ENCODE results near the gene SRMS. TPM values are rescaled to one million over a fixed set of nuclear protein-coding genes. Genes with fewer than 3 reads are reported as not detected.
A peak's percentile ranks its signal among the peaks of the same experiment; 100 is the strongest.

SRMS gene
- total and polyA plus RNA-seq, 2 of the 13 experiments (the other 11 are each of a cell fraction or from before 2014, with no cell fraction given): not detected

DNA sequence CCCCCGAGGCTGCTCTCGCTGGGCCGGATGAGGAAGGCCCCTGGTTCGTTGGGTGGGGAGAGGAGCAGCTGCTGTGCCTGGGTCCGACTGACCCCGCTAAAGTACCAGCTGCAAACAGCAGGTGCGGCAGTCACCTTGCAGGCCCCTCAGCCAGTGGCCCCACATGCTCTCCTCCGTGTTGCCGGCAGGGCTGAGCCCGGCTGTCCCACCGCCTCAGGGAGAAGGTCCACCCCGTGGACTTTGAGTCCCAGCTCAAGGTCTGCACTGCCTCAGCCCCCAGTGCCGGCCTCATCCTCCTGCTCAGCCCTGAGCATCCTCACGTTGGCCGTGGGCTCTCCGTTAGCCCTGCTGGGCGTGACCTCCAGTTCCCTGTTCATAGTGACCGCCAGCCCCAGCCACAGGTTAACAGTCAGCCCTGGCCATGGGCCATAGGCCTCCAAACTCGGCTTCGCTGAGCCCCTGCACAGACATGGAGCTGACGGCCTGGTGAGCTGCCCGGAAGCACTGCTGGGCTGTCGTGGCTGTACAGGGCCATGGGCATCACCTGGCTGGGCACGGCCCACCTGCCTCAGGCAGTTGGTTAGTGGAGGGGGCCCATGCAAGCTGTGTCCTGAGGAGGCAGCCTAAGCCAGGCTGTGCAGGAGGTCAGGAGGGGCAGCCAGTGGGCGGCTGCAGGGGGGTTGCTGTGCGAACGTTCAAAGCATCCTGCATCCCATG is 3.1 kb downstream of the SRMS start (continued):
- TF ChIP-seq ZNF468 (CRISPR knock-in tag; IDR thresholded peaks at IDR 0.05) (no peak), TSC22D2 (CRISPR knock-in tag; IDR thresholded peaks at IDR 0.05; ENCODE audit: borderline replicate concordance) (0 out of 2 replicates have a peak, but pooled peaks have one; percentile 25), SOX13 (IDR thresholded peaks at IDR 0.05) (no peak), SOX13 (CRISPR knock-in tag; conservative IDR thresholded peaks at IDR 0.05 in 1 of 2, IDR thresholded peaks at IDR 0.05 in 1 of 2) (0 out of 4 replicates have a peak, but pooled peaks of 1 of the 2 experiments have one; percentile 19), ZNF264 (CRISPR knock-in tag; IDR thresholded peaks at IDR 0.05) (no peak), HDAC1 (CRISPR knock-in tag; IDR thresholded peaks at IDR 0.05) (peak; percentile 81), LCORL (IDR thresholded peaks at IDR 0.05) (no peak), LCORL (CRISPR knock-in tag; IDR thresholded peaks at IDR 0.05) (peak; percentile 90), AHR (CRISPR knock-in tag; IDR thresholded peaks at IDR 0.05) (peak; percentile 24; the same call in 1 of the 2 replicates), GLI4 (CRISPR knock-in tag; IDR thresholded peaks at IDR 0.05; ENCODE audit: borderline replicate concordance) (no peak), GTF3A (CRISPR knock-in tag; conservative IDR thresholded peaks at IDR 0.05) (no peak)
- TF ChIP-seq, protein P1, sequence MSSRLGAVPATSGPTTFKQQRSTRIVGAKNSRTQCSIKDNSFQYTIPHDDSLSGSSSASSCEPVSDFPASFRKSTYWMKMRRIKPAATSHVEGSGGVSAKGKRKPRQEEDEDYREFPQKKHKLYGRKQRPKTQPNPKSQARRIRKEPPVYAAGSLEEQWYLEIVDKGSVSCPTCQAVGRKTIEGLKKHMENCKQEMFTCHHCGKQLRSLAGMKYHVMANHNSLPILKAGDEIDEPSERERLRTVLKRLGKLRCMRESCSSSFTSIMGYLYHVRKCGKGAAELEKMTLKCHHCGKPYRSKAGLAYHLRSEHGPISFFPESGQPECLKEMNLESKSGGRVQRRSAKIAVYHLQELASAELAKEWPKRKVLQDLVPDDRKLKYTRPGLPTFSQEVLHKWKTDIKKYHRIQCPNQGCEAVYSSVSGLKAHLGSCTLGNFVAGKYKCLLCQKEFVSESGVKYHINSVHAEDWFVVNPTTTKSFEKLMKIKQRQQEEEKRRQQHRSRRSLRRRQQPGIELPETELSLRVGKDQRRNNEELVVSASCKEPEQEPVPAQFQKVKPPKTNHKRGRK (CRISPR knock-in tag; IDR thresholded peaks at IDR 0.05): no peak
- TF ChIP-seq, protein P2, sequence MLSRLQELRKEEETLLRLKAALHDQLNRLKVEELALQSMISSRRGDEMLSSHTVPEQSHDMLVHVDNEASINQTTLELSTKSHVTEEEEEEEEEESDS (CRISPR knock-in tag; IDR thresholded peaks at IDR 0.05; ENCODE audit: borderline replicate concordance): no peak
- TF ChIP-seq, protein P3, sequence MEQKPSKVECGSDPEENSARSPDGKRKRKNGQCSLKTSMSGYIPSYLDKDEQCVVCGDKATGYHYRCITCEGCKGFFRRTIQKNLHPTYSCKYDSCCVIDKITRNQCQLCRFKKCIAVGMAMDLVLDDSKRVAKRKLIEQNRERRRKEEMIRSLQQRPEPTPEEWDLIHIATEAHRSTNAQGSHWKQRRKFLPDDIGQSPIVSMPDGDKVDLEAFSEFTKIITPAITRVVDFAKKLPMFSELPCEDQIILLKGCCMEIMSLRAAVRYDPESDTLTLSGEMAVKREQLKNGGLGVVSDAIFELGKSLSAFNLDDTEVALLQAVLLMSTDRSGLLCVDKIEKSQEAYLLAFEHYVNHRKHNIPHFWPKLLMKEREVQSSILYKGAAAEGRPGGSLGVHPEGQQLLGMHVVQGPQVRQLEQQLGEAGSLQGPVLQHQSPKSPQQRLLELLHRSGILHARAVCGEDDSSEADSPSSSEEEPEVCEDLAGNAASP (CRISPR knock-in tag; IDR thresholded peaks at IDR 0.05; ENCODE audit: borderline replicate concordance): 0 out of 2 replicates have a peak, but pooled peaks have one; percentile 11
- TF ChIP-seq, protein P4, sequence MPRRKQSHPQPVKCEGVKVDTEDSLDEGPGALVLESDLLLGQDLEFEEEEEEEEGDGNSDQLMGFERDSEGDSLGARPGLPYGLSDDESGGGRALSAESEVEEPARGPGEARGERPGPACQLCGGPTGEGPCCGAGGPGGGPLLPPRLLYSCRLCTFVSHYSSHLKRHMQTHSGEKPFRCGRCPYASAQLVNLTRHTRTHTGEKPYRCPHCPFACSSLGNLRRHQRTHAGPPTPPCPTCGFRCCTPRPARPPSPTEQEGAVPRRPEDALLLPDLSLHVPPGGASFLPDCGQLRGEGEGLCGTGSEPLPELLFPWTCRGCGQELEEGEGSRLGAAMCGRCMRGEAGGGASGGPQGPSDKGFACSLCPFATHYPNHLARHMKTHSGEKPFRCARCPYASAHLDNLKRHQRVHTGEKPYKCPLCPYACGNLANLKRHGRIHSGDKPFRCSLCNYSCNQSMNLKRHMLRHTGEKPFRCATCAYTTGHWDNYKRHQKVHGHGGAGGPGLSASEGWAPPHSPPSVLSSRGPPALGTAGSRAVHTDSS (CRISPR knock-in tag; conservative IDR thresholded peaks at IDR 0.05): no peak
- TF ChIP-seq, protein P5, sequence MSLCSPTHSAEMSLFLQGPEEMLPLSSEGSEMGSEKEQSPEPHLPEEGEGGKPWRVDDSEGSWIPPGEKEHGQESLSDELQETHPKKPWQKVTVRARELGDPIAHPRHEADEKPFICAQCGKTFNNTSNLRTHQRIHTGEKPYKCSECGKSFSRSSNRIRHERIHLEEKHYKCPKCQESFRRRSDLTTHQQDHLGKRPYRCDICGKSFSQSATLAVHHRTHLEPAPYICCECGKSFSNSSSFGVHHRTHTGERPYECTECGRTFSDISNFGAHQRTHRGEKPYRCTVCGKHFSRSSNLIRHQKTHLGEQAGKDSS (CRISPR knock-in tag; IDR thresholded peaks at IDR 0.05; ENCODE audit: borderline replicate concordance, low read depth): no peak
- TF ChIP-seq, protein P6, sequence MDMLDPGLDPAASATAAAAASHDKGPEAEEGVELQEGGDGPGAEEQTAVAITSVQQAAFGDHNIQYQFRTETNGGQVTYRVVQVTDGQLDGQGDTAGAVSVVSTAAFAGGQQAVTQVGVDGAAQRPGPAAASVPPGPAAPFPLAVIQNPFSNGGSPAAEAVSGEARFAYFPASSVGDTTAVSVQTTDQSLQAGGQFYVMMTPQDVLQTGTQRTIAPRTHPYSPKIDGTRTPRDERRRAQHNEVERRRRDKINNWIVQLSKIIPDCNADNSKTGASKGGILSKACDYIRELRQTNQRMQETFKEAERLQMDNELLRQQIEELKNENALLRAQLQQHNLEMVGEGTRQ (IDR thresholded peaks at IDR 0.05; ENCODE audit: low read depth, low read length): no peak
- TF ChIP-seq, protein P6 (CRISPR knock-in tag; IDR thresholded peaks at IDR 0.05; ENCODE audit: borderline replicate concordance): no peak
- TF ChIP-seq, protein P7, sequence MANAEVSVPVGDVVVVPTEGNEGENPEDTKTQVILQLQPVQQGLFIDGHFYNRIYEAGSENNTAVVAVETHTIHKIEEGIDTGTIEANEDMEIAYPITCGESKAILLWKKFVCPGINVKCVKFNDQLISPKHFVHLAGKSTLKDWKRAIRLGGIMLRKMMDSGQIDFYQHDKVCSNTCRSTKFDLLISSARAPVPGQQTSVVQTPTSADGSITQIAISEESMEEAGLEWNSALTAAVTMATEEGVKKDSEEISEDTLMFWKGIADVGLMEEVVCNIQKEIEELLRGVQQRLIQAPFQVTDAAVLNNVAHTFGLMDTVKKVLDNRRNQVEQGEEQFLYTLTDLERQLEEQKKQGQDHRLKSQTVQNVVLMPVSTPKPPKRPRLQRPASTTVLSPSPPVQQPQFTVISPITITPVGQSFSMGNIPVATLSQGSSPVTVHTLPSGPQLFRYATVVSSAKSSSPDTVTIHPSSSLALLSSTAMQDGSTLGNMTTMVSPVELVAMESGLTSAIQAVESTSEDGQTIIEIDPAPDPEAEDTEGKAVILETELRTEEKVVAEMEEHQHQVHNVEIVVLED (CRISPR knock-in tag; IDR thresholded peaks at IDR 0.05; ENCODE audit: borderline replicate concordance): no peak
